ENCODE measurements around the gene CMTM7. TPM values are rescaled to one million over a fixed set of nuclear protein-coding genes. Genes with fewer than 3 reads are reported as not detected.

Gene CMTM7
- total and polyA plus RNA-seq, 4 donors, result 4.4 to 20.6 (median 11.6) TPM

DNA sequence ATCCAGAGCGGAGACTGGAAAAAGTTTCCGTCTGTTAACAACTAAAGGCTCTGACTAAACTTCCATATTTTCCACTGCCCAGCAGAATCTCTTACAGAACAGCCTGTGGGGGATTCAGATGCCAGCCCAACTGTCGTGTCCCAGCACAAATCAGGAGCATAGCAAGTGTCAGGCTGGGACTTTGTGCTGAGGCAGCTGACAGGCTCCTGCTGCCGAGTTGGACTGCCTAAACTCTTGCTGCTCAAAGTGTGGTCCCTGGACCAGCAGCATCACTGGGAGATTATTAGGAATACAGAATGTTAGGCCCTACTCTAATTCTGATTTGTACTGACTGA is 31.2 kb upstream of the CMTM7 start:
- 71% methylated on average over 4 of the region's 4 CpGs for WGBS (ENCODE audit: insufficient coverage)
- Histone ChIP-seq H3K9me3 (ENCODE audit: control insufficient read depth, insufficient read depth, low read length) (no peaks in the 10 kb centered on the region), H3K36me3 (ENCODE audit: control insufficient read depth, insufficient read depth, low read length) (no peaks in the 10 kb centered on the region), H3K4me1 (ENCODE audit: control insufficient read depth, insufficient read depth, low read length) (no peaks in the 10 kb centered on the region), H3K27me3 (ENCODE audit: control insufficient read depth, insufficient read depth, low read length) (no peaks in the 10 kb centered on the region), H3K4me3 (ENCODE audit: low read depth, low read length) (no peak overlapping the region), H3K27ac (ENCODE audit: low read depth, low read length) (no peak overlapping the region)
- DNase-seq (ENCODE audit: low read depth in 4 of 6, low spot score in 6 of 6), result peak in 1 of 6 donors; percentile 62

DNA sequence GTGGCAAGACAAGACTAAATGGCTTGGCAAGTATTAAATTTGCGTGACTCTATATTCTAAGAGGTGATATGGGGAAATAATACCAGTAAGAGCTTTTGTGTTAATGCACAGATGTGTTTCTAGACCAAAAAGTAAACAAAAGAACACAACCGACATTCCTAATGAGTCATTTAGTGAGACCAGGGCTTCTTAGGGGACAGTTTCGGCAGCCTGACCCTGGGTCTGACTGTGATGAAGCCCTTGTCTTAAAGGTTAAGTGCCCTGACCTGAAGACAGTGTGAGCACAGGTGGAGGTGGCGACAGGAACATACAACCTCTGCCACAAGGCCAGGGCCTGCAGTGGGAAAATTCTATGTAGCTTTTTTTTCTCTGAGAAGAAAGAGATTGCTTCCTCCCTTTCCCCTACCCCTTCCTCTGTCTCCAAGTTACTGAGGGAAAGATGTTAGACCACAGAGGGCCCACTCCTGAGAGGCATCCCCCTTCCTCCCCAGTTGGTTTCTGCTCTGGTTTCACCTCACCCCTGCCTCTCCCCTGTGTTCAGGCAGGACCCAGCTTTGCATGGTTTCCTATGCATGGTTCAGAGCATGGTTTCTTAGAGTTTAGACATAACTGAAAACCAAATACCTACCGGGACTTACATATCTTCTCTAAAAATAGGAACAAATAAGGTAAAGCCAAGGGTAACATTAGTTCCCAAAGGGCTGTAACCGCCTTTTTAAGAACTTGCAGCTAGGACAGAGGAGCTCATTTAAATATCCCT is 24.8 kb upstream of the CMTM7 start:
- Histone ChIP-seq H3K4me3 (ENCODE audit: low read depth, low read length) (no peak overlapping the region), H3K27me3 (ENCODE audit: control insufficient read depth, insufficient read depth, low read length) (no peaks in the 10 kb centered on the region), H3K9me3 (ENCODE audit: control insufficient read depth, insufficient read depth, low read length) (no peaks in the 10 kb centered on the region), H3K27ac (ENCODE audit: low read depth, low read length) (no peak overlapping the region), H3K36me3 (ENCODE audit: control insufficient read depth, insufficient read depth, low read length) (no peaks in the 10 kb centered on the region), H3K4me1 (ENCODE audit: control insufficient read depth, insufficient read depth, low read length) (no peaks in the 10 kb centered on the region)
- no peak for DNase-seq (ENCODE audit: low read depth in 4 of 6, low spot score in 6 of 6)
- 86% methylated on average over 3 of the region's 6 CpGs for WGBS (ENCODE audit: insufficient coverage)

DNA sequence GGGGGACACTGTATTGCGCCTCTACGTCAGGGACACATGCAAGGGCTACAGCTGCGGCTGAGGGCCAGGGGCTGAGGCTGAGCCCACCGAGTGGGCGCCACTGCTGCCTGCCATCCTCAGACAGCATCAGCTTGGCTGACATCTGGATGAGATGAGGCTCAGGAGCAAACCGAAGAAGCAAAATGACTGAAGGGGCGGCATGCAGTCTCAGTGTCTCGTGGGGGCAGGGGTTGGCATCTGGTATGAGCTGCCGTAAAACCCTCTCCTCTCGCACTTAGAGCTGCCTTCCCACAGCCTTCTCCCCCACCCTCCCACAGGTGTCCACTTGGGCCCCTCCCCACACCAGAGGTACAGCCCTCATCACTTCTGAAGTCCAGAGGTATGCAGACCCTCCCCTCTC is 24.2 kb upstream of the CMTM7 start:
- no peaks in the 10 kb centered on the region for H3K36me3 ChIP-seq (ENCODE audit: control insufficient read depth, insufficient read depth, low read length)
- no peaks in the 10 kb centered on the region for H3K27me3 ChIP-seq (ENCODE audit: control insufficient read depth, insufficient read depth, low read length)
- no peak overlapping the region for H3K27ac ChIP-seq (ENCODE audit: low read depth, low read length)
- DNase-seq (ENCODE audit: low read depth in 4 of 6, low spot score in 6 of 6), result no peak
- H3K4me1 ChIP-seq (ENCODE audit: control insufficient read depth, insufficient read depth, low read length), result no peaks in the 10 kb centered on the region
- H3K9me3 ChIP-seq (ENCODE audit: control insufficient read depth, insufficient read depth, low read length), result no peaks in the 10 kb centered on the region
- WGBS (ENCODE audit: insufficient coverage), result 97% methylated on average over 6 of the region's 10 CpGs
- no peak overlapping the region for H3K4me3 ChIP-seq (ENCODE audit: low read depth, low read length)

DNA sequence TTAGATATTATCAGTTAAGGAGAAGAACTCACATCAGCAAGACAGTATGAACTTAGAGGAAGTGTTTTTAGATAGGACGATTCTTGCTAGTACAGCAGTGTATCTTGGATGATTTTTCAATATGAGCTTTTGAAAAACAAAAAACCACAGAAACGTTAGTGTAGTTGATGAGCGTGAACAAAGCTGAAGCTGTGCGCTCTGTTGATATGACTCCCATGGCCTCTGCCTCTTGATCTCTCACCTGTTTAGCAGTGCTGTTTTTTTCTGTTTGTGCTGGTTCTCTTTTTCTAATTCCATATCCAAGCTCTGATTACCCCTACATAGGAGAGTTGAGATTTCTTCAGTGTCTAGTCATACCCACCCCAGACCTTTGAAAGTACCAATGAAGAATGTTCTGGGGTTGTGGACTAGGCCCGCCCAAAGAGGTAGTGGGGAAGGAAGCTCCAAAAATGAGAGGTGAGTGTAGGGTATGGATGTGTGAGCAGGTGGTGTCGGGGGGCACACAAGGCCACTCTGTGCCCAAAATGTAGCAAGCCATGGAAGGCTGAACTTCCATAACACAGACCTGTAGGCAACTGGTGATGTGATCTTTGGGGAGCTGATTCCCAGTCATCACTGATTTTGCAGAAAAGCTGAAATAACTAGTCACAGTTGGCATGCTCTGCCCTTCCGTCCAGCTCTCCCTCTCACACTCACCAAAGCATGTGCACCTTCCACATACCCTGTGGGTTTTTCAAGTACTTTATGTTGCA is 20.0 kb upstream of the CMTM7 start:
- Histone ChIP-seq H3K4me1 (ENCODE audit: control insufficient read depth, insufficient read depth, low read length) (no peaks in the 10 kb centered on the region), H3K4me3 (ENCODE audit: low read depth, low read length) (no peak overlapping the region), H3K27ac (ENCODE audit: low read depth, low read length) (no peak overlapping the region), H3K36me3 (ENCODE audit: control insufficient read depth, insufficient read depth, low read length) (no peaks in the 10 kb centered on the region), H3K9me3 (ENCODE audit: control insufficient read depth, insufficient read depth, low read length) (no peaks in the 10 kb centered on the region), H3K27me3 (ENCODE audit: control insufficient read depth, insufficient read depth, low read length) (peaks cover 6% of the 10 kb centered on the region)
- no peak for DNase-seq (ENCODE audit: low read depth in 4 of 6, low spot score in 6 of 6)
- 89% methylated on average over 6 of the region's 7 CpGs for WGBS (ENCODE audit: insufficient coverage)

DNA sequence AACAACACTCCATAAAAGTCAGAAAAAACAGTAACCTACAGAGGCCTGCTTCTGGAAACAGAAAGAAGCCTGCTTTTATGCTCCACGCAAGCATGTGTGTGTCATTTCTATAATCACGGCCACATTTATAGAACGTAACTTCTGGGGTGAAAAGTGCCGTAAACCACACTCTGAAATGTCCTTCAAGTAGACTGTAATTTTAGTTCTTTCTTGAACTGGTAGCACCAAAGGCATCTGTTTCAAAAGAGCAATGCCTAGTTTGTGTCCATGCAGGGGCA is 19.5 kb upstream of the CMTM7 start:
- no peak overlapping the region for H3K4me3 ChIP-seq (ENCODE audit: low read depth, low read length)
- 97% methylated on average over 4 of the region's 4 CpGs for WGBS (ENCODE audit: insufficient coverage)
- no peaks in the 10 kb centered on the region for H3K4me1 ChIP-seq (ENCODE audit: control insufficient read depth, insufficient read depth, low read length)
- no peak for DNase-seq (ENCODE audit: low read depth in 4 of 6, low spot score in 6 of 6)
- peaks cover 9% of the 10 kb centered on the region for H3K27me3 ChIP-seq (ENCODE audit: control insufficient read depth, insufficient read depth, low read length)
- H3K36me3 ChIP-seq (ENCODE audit: control insufficient read depth, insufficient read depth, low read length), result no peaks in the 10 kb centered on the region
- no peak overlapping the region for H3K27ac ChIP-seq (ENCODE audit: low read depth, low read length)
- no peaks in the 10 kb centered on the region for H3K9me3 ChIP-seq (ENCODE audit: control insufficient read depth, insufficient read depth, low read length)

DNA sequence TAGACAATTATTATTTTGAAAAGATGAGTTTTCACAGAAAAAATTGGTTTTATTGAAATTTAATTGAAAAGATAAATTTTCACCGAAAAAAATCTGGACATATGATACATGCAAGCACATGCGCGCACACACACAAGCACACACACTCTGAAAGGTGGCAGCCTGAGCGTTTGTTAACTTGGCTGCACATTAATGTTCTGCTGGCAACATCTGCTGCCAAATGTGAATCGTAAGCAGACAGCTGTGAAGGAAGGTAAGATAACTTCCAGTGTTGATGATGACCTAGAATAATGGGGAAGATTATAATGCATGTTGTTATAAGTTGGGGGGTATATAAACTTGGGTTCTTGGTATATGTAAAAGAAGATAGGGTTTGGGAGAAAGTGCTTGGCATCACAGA is 18.4 kb upstream of the CMTM7 start:
- no peaks in the 10 kb centered on the region for H3K9me3 ChIP-seq (ENCODE audit: control insufficient read depth, insufficient read depth, low read length)
- peaks cover 12% of the 10 kb centered on the region for H3K27me3 ChIP-seq (ENCODE audit: control insufficient read depth, insufficient read depth, low read length)
- H3K36me3 ChIP-seq (ENCODE audit: control insufficient read depth, insufficient read depth, low read length), result no peaks in the 10 kb centered on the region
- peak in 1 of 6 donors; percentile 66 for DNase-seq (ENCODE audit: low read depth in 4 of 6, low spot score in 6 of 6)
- no peak overlapping the region for H3K27ac ChIP-seq (ENCODE audit: low read depth, low read length)
- WGBS (ENCODE audit: insufficient coverage), result 78% methylated on average over 2 of the region's 5 CpGs
- H3K4me3 ChIP-seq (ENCODE audit: low read depth, low read length), result no peak overlapping the region
- no peaks in the 10 kb centered on the region for H3K4me1 ChIP-seq (ENCODE audit: control insufficient read depth, insufficient read depth, low read length)

DNA sequence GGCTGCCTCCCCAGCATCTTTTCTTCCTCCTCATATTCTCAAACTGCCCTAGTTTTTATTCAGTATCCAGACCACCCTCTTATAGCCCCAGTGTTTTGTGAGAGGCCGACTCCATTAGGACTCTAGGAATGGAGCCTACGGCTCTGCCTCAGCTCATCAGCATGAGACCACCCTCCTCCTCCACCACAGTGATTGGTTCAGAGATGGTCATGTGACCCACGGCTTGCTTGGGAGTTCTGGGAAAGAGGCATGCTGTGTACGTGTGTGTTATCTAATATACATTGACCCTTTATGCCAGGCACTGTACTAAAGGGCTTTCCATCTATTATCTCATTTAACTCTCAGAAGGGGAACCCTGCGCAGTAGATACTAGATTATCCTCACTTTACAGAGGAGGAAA is 17.8 kb upstream of the CMTM7 start:
- no CpG with 5 or more reads among the region's 5 CpGs for WGBS (ENCODE audit: insufficient coverage)
- Histone ChIP-seq H3K27ac (ENCODE audit: low read depth, low read length) (no peak overlapping the region), H3K36me3 (ENCODE audit: control insufficient read depth, insufficient read depth, low read length) (no peaks in the 10 kb centered on the region), H3K4me1 (ENCODE audit: control insufficient read depth, insufficient read depth, low read length) (no peaks in the 10 kb centered on the region), H3K27me3 (ENCODE audit: control insufficient read depth, insufficient read depth, low read length) (peaks cover 12% of the 10 kb centered on the region), H3K9me3 (ENCODE audit: control insufficient read depth, insufficient read depth, low read length) (no peaks in the 10 kb centered on the region), H3K4me3 (ENCODE audit: low read depth, low read length) (no peak overlapping the region)
- no peak for DNase-seq (ENCODE audit: low read depth in 4 of 6, low spot score in 6 of 6)

DNA sequence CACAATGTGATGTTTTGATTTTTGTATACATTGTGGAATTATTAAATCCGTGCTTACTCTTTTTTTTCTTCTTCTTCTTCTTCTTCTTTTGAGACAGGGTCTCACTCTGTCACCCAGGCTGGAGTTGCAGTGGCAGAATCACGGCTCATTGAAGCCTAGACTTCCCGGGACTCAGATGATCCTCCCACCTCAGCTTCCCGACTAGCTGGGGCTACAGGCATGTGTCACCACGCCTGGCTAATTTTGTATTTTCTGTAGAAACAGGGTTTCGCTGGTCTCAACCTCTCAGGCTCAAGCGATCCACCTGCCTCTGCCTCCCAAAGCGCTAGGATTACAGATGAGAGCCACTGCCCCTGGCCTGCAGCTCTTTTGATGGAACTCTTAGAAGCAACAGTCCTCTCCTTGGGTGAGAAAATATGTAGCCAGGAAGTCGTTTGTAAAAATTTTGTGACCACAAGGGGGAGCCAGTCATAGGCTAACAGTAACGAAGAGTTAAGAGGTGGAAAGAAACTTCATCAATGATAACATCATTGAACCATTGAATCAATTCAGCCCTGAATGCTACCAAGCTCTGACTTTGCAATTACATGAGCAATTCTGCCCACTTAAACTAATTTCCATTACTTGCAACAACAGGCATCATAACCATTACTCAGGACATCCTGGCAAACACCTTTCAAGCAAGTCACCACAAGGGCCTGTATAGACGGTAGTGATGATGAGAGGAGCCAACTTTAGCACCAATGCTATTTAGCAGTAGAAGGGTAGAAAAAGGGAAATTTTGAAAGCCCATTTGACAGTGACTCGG is 16.7 kb upstream of the CMTM7 start:
- Histone ChIP-seq H3K27me3 (ENCODE audit: control insufficient read depth, insufficient read depth, low read length) (peaks cover 15% of the 10 kb centered on the region), H3K36me3 (ENCODE audit: control insufficient read depth, insufficient read depth, low read length) (no peaks in the 10 kb centered on the region), H3K27ac (ENCODE audit: low read depth, low read length) (no peak overlapping the region), H3K4me3 (ENCODE audit: low read depth, low read length) (no peak overlapping the region), H3K4me1 (ENCODE audit: control insufficient read depth, insufficient read depth, low read length) (no peaks in the 10 kb centered on the region), H3K9me3 (ENCODE audit: control insufficient read depth, insufficient read depth, low read length) (no peaks in the 10 kb centered on the region)
- WGBS (ENCODE audit: insufficient coverage), result 65% methylated on average over 6 of the region's 12 CpGs
- peak; percentile 29 to 90 (median 65) for DNase-seq (ENCODE audit: low read depth in 4 of 6, low spot score in 6 of 6)

DNA sequence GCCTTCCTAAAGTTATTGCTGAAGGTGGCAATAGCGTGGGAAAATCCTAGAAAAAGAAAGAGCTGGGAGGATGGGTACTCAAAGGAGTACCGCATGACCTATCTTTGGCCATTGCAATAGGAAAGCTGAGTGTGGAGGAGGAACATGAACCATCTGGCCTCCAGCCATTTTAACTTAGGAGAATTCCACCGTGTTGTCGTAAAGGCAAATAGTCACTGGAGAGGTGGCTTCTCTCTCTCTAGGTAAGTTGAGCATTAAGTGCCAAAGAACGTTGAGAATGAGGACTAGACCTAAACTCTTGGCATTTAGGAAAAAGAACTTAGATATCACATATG is 16.1 kb upstream of the CMTM7 start:
- WGBS (ENCODE audit: insufficient coverage), result 90% methylated on average over 2 of the region's 5 CpGs
- no peaks in the 10 kb centered on the region for H3K4me1 ChIP-seq (ENCODE audit: control insufficient read depth, insufficient read depth, low read length)
- H3K9me3 ChIP-seq (ENCODE audit: control insufficient read depth, insufficient read depth, low read length), result no peaks in the 10 kb centered on the region
- no peak overlapping the region for H3K4me3 ChIP-seq (ENCODE audit: low read depth, low read length)
- no peaks in the 10 kb centered on the region for H3K36me3 ChIP-seq (ENCODE audit: control insufficient read depth, insufficient read depth, low read length)
- peaks cover 15% of the 10 kb centered on the region for H3K27me3 ChIP-seq (ENCODE audit: control insufficient read depth, insufficient read depth, low read length)
- no peak for DNase-seq (ENCODE audit: low read depth in 4 of 6, low spot score in 6 of 6)
- H3K27ac ChIP-seq (ENCODE audit: low read depth, low read length), result no peak overlapping the region
